Fibroblast of skin of left quadriceps (primary cell): ENCODE results near the gene RNF43.
"Not testable (repeated sequence)": the region's sequence is repeated elsewhere in the genome, so short reads cannot be mapped to it uniquely, and the experiment has no call there.

ENCODE experiments used
- DNase-seq, 2 experiments: peaks; one replicate each; pipeline ENCODE4 v3.0.0-alpha.2; 2013; ENCODE audit warnings: low read depth in 2 of 2

The RNF43 gene

DNA sequence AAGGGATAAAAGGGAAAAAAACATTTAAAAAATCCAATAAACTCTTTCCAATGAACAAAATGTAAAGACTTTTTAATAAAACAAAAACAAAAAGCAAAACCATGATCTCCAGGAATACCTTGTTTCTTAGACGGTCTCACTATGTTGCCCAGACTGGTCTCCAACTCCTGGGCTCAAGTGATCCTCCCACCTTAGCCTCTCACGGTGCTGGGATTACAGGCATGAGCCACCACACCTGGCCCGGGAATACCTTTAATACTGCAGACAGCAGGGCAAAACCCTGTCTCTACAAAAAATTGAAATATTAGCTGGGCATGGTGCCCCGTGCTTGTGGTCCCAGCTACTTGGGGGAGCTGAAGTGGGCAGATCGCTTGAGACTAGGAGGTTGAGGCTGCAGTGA is 7.9 kb downstream of the RNF43 start:
- DNase-seq, result no peak

DNA sequence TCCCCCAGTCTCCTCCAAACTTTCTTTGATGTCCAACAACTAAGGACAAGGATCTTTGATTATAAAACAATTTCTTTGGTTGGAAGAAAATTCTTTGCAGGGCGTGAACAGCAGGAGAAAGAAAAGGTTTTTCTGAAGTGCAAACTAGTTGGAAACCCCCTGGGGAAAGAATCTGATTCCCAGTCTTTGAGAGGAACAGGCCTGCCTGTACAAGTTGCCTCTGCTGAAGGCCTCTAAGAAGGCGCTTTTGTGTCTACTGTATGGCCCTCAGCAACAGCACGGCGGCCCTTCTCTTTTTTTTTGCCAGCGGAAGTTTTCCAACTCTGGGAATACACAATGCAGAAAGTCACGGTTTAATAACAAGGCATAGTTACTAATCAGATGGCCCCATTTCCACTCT is 14.0 kb downstream of the RNF43 start:
- no peak for DNase-seq

DNA sequence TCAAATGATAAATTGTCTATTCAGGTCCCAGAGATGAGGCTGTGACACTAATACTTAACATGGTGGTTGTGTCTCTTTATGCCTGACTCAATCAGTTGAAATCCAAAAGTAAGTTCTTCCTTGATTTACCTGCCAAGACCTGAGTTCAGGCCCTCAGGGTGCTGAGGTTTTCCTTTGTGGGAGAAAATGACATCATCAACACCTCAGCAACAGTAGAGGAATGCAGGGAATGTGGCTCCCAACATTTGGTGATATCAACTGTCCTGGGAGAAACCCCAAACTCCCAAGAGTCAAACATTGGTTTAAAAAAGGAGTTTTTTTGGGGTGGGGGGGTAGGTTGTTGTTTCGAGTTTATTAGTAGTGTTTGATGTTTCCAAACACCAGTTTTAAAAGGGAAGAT is 14.7 kb downstream of the RNF43 start:
- peak; percentile 10 for DNase-seq

DNA sequence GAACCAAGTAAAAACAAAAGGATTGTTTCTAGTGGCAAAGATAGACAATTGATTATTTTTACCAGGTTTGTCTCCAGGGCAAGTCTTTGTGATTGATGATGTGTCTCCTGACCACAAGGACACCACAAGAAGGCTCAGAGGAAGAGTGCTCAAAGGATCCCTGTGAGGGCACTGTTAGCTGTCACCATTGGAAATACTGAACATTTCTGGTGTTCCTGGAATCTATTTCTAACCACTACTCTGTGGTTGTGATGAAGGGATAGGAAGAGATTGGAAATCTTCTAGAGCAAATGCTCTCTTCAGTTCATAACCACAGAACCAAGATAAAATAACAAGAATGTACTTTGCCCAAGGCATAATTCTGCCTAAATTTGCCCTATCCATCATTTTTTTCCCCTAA is 15.3 kb downstream of the RNF43 start:
- DNase-seq, result peak in 1 of 2 experiments; percentile 7

DNA sequence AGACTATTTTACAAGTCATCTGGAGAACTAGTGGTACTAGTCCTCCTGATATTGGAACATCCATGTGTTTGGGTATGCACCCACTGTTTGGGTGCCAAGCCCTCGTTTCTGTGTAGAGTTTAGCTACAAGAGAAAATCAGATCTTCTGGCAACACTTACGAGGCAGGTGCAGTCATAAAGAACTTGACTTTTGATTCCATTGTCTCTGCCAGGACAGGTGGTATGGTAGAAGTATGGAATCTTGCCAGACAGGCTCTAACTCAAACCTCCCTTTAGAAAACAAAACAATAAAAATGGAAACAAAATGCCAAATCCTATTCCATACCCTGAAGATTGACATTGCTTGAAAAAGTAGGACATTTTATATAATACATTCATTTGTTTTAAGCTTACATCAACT is 16.0 kb downstream of the RNF43 start:
- no peak for DNase-seq

DNA sequence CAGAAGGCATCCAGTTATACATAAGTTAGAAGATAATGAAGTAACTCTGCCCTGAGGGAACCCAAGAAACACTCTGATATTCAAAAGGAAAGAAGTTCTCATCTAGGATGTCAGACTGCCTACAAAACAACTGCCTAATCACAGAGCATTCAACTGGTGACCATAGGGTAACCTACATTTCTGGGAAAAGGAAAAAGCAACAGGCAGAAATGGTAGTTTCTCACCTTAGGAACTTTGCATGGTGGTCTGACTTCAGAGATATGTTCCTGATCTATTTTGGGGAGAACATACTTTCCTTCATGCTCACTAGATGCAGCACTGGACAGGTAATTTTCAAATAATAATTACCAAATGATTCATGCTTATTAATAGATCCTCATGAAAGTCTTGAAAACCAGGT is 16.5 kb downstream of the RNF43 start:
- DNase-seq, result no peak

DNA sequence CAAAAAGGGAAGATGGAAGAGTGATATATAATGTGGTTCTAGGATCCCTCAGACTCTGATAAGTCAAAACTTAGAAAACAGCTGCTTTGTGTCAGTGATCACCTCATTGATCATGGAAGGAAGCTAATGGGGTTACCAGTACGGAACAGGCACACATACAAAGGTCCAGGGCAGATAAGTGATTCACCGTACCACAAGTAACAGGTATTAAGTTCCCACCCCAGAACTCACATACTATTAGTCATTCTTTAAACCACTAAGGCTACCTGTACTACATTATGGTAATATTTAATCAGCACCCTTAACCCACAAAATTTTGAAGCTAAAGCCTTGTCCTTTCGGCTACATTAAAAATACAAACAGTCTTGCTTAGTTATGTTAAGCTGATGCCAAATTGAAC is 17.4 kb downstream of the RNF43 start:
- DNase-seq, result no peak

DNA sequence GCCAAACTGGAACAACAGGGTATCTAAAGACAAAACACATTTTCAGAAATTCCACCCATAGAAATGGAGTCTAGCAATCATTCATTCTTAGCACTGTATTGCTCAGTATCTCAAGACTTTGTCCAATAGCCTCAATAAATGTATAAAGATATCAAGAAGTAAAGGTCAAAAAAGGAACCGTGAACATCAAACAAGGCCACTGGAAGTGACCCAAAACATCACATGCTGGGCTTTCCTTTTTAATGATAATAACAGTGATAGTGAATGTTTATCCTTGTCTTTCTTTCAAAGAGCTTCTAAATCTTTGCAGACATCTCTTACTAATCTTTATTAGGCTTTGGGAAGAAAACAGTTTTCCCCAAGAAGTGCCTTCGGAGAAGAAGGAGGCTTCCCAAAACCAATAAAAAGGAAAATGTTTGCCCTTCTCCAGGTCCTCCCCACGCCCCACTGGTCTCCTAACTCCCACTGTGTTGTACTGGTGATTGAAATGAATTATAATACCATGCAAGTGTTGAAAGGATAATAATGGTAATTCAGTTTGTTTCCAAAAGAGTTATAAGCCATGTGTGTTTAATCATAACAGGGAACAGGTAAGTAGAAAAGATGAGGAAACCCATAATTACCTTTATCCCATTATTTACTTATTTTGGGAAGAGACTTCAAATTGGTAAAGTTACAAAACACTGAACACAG is 18.6 kb downstream of the RNF43 start:
- DNase-seq, result no peak

DNA sequence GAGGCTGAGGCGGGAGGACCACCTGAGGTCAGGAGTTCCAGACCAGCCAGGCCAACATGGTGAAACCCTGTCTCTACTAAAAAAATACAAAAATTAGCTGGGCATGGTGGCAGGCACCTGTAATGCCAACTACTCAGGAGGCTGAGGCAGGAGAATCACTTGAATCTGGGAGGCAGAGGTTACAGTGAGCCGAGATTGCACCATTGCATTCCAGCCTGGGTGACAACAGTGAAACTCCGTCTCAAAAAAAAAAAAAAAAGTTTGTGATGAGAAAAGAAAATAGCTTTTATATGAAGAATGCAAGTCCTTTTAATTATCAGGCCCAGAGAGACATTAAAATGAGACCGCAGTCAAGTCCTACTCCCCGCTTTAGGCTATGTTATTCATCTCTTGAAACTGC is 19.9 kb downstream of the RNF43 start:
- DNase-seq, result not testable (repeated sequence)

DNA sequence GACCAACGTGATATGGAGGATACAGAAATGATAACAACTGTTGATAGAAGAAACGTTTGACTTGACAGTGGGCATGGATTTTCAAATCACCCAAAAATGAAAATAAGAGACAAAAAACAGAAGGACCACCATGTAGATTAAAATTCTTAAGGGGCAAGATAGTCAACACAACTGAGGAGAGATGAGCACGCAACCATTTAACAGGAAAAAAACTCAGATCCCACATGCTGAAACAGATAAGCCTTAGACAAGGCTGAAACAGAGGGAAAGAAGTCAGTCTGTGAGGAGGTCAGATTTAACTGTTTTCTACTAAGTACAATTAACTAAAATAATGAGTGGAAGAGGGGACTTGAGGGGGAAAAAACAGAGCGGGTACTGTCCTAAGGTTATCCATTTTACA is 21.2 kb downstream of the RNF43 start:
- no peak for DNase-seq

DNA sequence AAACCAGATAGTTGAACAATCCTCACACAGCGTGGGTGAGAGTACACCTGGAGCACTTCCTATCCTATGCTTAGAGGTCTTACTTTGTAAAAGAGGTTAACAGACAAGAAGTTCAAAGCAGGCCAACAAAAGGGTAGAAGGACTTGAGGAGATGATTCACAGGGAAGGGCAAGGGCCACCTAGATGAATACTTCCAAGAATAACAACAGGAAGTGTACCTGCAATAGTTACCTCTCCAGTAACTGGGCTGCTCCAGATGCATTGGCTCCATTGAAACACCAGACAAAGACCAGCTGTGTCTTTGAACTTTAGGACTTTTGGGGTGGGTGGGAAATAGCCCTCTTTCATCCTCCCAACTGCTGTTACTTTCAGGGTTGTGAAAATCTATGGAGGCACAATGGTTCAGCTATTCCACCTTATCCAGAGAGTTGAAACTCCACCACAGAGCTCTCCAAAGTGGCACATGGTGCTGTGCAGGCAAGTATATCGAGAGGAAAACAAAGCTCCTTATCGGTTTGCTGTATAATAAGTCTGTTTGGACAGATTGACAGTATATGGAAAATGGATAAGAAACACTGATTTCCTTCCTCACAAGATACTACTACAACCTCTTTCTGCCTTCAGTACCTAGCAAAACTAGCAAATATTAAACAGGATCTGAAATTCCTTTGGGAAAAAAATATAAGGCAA is 22.7 kb downstream of the RNF43 start:
- DNase-seq, result no peak

DNA sequence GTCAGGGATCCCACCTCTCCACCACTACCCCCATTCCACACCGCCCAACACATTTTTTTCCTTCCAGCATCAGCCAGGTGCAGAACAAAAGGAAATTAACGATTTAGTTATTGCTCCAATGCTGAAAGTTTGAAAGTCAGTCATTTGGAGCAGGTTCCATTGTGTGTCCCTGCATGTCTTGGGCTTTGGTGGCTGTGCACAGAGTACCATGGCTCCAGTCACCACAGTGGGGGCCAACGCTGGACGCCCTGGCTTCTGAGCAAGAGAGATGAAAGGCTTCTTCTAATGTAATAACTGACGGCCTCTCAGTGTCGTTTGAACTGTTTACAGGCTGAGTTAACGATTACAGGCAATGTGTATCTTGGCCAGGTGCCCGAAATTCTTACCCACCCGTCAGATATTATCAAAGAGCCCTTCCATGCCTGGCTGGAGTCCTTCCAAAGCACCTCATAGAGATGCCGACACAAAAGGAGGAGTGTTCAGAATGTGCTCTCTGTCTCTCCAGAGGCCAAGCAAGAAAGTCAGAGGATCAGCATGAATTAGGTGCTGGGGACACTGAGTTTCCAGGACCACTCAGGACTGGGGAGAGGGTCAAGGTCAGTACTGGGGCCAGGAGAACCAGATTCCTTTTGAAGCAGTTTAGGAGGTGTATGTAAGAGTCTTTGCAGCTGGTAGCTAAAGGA is 25.9 kb downstream of the RNF43 start:
- no peak for DNase-seq

DNA sequence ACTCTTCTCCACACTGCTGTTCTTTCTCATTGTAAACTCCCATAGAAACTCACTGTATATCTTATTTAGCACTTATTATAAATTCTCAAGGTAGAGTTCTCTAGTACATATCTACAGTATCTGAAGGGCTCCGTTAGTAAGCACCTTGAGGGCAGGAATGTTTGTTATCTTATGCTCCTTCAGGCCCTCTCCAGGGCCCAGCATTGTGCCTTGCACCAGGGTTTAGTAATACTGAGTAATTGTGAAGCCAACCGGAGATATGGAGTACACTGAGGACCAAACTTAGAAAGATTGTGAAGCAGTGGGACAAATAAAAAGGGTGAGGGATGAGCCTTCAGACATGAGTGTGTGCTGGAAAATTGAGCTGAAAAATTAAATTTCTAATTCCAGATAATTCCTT is 26.4 kb downstream of the RNF43 start:
- no peak for DNase-seq

DNA sequence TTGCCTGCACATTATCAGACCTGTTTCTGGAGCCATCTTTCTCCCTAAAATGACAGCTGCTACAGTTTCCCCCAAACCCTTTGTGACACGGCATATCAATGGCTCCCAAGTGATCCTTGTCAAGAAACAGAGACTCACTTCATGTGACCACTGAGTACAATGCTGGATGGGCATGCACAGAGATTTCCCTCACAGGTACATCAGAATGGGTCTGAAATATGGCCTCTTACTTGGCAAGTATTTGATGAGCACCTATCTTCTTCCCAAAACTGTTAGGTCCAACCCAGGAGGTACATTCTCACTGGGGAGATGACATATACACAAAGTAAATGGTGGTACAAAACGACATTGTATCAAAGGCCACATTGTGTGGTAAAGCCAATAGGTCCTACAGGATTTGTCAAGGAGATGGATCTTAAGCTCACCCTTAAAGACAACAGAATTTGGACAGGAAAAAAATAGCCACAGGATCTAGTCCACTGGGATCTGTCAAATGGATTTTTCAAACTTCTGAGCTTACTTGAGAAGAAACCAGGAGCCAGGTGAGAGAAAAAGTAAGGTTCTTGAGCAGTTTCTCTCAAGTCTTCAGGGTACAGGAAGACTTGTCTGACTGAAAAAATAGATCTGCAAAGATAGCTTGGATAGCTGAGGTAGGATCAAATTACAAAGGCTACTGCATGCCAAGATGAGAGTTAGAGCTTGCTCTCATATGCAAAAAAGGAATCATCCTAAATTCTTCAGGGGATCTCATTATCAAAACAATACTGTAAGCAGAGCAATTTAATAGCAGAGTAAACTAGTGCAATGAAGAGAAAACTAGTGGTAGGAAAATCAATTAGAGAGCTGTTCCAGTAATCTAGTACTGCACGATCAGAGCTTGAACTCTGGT is 28.8 kb downstream of the RNF43 start:
- no peak for DNase-seq

DNA sequence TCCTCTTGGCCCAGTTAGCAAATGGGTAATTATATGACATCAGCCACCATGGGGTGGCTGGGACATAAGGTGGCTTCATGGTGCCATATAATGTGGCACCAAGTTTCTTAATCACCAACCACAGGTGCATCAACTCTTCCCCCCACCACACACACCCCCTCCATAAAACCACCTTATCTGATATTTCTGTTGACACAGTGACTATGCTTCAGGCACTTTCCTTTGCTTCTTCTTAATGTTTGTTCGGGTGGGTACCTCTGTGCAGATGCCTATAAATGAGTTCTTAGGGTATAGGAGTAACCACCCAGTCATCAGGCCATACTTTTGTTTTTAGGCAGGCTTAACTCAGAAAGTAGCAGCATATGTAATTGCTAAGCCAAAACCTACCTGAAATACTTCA is 29.5 kb downstream of the RNF43 start:
- DNase-seq, result no peak

DNA sequence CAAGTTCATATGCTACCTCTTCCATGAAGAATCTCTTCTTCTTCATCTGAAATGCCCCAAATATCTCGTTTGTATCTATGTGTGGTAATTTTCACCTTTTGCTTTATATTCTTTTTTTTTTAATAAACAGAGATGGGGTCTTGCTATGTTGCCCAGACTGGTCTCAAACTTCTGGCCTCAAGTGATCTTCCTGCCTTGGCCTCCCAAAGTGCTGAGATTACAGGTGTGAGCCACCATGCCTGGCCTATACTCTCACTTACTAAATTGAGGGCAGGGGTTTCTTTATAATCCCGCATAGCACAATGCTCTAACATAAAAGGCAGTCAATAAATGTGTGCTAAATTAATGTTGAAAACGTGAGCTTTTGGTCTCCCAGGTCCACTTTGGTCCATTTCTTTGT is 30.6 kb downstream of the RNF43 start:
- DNase-seq, result no peak

DNA sequence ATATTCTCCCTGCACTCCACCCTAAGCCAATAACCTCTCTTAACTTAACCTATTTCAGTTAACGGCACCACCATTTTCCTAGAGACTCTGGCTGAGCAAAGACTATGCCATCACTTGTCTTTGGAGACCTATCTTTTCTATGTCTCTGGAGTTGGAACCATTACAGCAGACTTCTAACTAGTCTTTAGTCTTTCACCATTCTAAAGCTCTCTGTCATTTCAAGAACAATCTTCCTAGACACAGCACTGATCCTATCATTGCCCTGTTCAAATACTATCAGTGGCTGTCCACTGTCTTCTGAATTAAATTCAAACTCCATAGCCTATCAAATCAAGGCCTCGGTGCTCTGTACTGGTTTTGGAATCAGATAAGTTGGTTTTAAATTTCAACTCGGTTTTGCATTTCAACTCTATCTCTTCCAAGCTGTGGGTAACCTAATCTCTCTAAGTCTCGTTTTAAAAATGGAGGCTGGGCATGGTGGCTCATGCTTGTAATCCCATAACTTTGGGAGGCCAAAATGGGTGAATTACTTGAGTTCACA is 31.9 kb downstream of the RNF43 start:
- DNase-seq, result no peak

DNA sequence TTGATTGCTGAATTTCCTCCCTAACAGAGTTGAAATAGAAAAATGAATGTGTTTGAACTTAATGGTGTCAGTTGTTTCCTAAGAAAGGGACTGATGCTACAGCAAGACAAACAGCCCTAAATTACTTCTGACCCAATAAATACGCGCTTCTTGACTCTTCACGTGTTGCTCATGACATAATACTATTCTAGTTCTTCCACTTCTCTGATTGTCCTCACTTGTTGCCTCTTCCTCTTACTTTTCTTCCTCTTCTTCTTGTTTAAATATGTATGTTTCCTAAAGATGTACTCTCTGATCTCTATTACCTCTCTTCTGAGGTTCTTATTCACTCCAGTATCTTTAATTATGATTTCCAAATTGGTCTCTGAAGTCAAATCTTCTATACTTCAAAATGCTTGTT is 32.4 kb downstream of the RNF43 start:
- no peak for DNase-seq

DNA sequence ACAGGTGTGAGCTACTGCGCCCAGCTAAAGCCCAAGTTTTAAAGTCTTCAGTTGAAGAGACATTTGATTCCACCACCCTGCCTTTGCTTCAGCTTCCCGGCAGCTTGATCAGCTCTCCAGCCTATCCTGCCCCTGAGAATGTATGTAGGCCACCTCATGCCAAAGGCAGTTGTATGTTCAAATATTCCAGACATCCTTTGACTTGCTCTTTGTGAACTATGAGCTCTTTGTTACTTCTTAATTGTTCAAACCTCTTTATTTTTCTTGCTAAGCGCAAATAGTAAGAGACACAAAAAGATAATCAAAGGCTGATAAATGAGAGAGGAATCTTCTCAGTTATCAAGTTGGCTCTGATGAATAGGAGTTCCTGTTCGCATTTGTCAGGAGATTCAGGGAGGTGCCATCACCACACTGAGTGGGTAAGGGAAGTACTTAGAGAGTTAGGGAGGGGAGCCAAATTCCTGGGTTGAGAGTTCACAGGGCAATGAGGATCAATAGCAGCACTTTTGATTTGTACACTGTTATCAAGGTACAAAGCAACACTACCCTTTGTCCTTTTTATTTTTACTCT is 33.4 kb downstream of the RNF43 start:
- DNase-seq, result no peak

DNA sequence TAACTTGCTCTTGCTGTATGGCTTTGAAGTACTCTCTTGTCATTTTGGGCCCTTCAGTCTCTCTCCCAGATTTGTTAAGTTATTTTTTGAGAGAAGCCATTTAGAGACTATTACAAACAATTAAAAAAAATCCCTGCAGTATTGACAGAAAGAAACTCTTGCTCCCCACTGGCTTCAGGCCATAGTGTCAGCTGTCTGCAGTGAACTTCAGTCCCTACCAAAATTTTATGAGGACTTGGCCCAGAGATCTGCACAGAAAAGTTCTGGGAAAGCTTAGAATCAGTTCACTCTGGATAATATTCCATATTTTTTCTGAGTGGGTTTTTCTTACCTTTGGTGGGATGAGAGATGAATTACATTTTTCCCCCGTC is 34.5 kb downstream of the RNF43 start:
- DNase-seq, result no peak

DNA sequence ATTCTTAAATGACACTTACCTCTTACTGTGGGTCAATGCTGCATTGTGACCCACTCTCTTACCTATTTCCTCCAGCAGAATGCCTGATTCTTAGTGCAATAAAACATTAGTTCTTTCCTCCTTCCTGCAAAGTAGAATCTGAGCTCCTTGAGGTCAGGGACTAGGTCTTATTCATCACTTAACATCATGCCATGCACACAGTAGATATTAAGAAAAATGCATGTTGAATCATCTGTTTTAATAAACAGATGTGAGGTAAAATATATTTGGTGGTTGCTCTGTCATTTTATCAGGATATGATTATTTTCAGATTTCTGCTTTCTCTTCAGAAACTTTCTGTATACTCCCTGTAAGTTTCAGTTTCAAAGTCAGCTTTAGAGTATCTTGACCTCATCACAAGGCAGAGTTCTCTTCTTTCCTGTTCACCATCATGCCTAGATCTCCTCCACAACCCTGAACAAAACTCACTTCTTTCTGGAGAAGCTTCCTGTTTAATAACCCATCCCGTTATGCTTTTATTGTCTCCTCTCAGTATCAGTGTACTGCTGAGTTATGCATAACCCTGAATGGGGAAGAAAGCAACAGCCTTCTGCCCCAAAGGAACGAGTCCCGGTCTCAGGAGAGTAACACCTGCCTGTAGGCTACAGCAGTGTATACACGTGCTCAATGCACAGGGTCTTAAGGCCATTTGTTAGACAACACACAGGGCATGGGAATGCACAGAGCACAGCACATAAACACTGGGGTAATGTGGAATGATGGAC is 35.0 kb downstream of the RNF43 start:
- DNase-seq, result no peak
